ENCODE data around the gene APBA2.

Gene APBA2

DNA sequence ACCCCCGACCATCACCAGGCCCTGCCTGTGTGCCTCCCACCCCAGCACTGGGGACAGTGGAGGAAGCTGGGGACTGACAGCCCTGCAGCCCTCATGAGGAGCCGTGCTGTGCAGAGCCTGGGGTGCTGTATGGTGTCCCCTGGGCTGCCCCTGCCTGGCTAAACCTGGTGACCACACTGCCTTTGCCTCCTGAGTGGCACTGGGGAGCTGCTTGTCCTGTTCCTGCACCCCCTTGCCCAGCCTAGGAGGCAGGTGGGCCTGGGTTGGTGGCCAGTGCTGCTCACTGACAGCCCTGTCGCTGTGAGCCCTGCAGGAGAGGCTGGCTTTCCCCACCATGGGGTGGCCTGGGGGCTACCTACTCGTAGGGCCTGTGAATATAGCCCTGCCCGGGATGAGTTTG lies 224.4 kb downstream of the APBA2 start:
- no peak for DNase-seq

GRCh38 chr15:29110733-29111132 lies 225.0 kb downstream of the APBA2 start:
- no peak for DNase-seq

DNA sequence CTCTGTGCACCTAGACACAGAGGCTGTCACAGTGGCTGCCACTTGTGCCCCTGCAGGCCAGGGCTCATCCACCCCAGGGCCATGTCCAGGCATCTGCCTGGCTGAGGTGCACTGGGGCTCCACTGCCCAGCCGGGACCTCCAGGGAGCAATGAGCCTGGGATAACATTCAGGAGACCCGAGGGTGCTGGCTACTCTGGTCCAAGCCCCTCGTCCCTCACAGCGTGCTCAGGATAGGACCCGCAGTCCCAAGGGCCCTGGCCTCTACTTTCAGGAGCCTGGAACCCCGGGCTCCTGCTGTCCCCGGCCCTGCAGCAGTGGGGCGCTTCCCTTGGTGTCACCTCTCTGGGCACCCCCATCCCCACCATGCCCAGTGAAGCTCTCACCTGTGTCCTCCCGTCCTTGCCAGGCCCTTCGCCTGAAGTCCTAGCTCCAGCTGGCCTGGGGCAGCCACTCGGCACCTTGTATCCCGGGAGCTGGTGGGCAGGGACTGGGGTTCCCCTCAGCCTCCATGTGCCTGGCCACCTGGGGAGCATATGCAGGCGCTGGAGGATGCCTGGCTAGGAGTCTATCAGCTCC lies 226.0 kb downstream of the APBA2 start:
- DNase-seq: no peak

DNA sequence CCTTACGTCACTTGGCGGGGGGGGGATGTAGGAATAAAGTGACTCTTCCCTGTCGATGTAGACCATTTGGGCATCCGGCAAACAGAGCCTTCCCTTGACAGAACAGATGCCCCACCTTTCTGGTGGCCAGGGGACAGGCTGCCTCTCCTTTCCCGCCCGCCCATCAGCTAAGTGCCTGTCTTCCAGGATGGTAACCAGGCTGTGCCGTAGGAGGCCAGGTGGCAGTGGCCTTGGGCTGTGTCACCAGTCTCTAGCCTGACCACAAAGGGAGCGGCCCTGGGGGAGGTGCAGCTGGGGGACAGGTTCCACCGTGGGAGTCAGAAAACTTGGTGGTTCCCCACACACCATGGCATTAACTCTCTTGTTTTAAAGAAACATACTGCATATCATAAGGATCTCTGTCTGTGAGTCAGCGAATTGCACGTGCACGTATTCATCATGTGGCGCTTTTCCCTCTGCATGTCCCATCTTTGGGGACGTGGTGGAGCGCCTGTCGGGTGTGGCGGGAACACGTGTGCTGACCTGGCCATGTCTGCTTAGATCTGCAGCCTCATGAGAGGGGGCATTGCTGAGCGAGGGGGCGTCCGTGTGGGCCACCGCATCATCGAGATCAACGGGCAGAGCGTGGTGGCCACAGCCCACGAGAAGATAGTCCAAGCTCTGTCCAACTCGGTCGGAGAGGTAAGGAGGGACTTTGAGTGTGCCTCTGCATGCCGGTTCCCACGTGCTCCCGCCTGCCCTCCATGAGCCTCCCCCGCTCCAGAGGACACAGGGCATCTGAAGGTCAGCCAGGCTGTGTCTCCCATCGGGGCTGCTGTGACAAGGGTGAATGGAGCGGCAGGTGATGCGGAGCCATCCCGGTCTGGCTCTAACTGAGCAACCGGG lies 227.8 kb downstream of the APBA2 start:
- no peak for DNase-seq

DNA sequence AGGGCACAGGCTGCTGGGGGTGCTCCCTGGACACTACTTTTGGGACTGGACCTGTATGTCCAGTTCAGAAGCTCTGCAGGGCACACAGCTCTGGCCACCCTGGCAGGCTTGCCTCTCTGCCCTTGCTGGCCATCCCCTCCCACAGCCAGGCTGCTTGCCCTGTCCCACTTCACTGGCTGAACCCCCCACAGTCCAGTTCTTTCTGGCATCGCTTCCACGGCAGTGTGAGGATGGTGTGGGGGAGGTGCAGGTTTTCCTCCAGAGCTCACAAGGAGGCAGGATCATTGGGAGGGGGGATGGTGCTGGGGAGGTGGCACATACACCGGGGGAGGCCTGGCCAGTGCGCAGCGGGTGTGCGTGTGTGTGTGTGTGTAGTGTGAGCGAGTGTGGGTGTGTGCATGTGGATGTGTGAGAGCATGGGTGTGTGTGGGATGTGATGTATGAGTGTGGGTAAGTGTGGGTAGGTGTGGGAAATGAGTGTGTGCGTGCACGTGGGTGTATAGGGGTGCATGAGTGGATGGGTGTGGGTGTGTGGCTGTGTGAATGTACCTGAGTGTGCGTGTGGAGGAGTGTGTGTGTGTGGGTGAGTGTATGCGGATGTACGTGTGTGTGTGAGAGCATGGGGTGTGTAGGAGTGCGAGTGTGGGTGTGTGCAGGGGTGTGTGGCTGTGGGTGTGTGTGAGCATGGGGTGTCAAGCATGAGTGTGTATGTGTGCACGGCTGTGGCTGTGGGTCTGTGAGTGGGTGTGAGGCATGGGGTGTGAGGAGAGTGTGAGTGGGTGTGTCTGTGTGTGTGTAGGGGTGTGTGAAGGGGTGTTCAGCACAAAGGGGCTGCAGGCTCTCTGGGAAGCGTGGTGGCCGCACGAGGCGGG lies 228.7 kb downstream of the APBA2 start:
- no peak for DNase-seq

DNA sequence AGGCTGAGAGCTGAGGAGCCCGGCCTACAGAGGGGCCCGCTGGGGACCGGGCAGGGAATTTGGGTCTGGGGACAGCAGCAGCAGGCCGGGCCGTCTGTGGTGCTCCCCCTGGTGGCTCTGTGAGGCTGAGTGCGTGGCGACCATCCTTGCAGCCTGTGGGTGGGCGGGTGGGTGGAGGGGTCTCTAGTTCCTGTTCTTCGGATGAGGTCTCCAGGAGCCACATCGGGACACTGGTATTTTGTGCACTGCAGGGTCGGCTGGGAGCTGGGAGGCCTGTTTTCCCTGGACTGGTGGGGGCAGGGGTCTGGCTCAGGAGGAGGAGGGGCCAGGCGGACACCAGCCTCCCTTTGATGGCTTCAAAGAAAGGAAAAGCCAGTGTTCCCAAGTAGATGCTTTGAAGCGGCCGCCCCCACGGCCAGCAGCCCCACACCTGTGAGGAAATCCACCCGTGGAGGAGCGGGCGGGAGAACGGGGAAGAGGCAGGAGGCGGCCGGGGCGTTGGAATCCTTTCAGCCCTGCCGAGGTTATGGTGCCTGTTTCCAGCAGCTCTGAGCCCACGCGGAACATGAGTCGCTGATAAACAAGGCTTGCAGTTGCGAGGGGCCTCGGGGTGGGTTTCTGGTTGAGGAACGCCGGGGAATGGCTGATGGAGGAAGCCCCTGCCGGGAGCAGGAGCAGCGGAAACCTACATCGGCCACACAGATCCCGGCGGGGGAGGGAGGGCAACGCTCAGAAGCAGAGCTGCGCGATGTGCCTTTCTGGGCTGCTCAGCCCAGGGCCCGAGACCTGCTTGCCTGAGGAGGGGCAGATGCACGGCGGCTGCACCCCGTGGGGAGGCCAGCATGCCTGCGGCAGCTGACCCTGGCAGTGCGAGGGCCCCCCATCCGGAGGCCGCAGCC lies 229.6 kb downstream of the APBA2 start:
- DNase-seq: no peak

DNA sequence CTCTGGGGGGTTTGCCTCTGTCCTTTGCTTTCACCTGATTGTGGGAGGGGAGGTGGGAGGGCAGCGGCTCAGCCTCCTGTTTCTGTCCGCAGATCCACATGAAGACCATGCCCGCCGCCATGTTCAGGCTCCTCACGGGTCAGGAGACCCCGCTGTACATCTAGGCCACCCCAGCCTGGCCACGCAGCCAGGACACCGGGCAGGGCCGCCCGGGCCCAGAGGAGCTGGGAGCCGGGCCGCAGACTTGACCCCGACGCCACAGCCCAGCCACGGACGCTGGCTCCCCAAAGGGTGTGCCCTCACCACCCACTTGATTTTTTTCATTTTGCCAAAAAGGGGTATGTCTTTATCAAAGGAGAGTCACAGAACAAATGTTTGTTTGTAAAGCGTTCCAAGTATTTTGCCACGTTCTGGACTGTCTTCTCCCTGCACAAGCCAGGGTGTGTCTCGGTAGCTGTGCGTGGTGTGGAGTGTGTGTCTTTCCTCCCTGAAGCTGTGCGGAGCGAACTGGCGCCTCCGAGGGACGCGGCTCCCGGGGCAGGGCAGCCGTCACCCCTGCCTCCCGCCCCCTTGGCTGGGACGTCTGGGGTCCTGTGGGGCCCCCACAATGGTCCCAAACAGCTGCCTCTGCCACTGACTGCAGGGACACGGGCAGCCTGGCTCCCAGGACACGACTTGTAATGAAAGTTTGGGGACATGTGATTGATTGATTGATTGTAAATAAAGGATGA lies 231.4 kb downstream of the APBA2 start:
- no peak for DNase-seq

- DNase-seq: no peak
Observed at GRCh38 chr15:29117778-29118177, 232.0 kb downstream of the APBA2 start.

DNA sequence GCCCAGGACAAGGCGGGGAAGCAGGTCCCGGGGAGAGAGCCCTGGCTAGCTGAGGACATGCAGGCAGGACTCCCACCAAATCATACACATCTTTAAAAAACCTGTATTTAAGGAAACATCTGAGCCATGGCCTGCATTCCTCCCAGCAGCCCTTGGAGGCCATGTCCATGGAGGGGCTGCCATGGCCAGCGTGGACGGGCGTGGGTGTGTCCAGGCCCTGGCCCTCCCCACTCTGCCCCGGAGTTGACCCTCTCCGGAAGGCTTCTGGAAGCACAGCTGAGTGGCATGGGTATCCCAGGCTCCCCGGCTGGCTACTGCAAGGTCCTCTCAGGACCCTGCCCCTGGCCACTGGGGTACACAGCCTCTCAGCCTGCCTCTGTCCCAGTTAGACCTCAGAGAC lies 234.1 kb downstream of the APBA2 start:
- DNase-seq: no peak

DNA sequence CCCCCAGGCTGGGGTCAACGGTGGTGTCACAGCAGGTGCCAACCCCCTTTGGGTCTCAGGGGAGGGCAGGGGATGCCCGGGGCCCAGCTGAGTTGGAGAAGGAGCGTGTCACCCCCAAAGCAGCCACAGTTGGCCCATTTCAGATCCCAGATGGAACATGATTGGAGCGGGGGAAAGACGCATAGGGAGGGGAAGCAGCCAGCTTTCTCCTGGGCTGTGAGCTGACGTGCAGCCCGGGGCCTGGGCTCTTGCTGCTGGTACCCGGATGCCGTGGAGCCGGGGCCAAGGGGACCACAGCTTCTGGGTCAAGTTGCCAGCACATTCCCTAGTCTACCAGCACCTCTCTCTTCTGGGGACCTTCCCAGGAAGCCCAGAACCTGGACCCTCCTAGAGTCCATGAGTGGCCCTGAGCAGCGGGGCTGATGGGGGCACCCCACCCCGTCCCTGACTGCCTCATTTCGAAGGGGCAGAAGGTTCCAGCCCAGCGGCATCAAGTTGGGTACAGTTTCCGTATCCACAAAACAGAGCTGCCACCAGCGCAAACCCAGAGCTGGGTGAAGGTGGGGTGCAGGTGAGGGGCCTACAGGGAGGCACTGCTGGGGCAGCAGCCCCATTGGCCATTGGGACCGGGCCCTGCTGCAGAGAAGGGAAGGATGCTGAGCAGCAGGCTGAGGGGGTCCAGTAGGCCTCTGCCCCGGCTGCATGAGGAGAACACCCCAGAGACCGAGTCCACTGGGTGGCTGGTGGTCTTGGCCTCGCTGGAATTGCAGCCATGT lies 235.0 kb downstream of the APBA2 start:
- DNase-seq: no peak

- no peak for DNase-seq
Observed at GRCh38 chr15:29121369-29121656, 235.5 kb downstream of the APBA2 start.

DNA sequence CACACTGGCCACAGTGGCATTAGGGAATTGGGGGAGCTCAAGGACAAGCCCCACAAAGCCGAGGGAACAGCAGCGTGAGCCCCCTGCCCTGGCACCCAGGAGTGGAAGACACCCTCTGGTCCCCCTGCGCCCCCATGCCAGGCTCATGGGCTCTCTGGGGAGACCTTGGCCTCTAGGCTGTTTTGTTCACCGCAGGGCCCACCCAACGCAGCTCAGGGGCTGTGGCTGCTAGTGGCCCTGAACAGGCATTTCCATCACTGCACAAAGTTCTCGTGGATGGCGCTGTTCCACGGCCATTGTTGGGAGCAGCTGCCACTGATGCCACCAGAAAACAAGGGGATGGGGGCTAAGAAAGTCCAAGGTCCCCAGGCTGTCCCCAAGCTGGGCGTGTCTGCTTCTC lies 236.1 kb downstream of the APBA2 start:
- no peak for DNase-seq

GRCh38 chr15:29122506-29122905 lies 236.7 kb downstream of the APBA2 start:
- no peak for DNase-seq

- no peak for DNase-seq
Observed at GRCh38 chr15:29123171-29123570, 237.4 kb downstream of the APBA2 start.

- no peak for DNase-seq
Observed at GRCh38 chr15:29123991-29124390, 238.2 kb downstream of the APBA2 start.

DNA sequence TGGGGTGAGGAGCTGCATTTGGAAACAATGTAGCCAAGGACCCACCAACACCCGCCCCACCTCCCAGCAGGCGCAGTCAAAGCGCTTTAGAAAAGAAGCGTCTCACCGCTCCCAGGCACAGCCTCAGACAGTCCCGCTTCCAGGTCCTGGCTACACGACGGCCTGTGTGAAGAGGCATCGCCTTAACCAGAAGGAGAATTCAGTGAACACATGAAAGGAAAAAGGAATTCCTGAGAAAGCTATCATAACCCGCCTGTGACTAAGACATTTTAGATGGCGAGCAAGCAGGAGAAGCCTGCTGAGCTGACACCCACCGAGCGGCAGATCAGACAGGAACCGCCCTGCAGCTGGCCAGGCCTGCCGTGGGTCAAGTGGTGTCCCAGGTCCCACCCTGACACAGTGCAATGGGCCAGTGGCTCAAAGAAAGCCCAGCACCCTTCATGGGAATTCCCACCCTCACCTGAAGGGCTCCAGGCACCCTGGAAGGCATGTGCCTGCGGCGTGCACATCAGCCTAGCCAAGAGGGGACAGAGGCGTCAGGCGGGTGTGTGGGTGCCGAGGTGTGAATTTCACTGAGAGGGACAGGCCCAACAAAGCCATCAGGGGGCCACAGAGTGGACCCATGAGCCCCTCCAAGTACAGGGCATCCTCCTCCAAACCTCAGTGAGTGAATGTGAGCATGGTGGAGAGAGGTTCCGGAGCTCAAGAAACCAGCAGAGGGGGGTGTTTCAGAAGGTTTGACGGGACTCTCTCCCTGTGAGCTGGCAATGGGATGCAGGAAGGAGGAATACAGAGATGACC lies 239.0 kb downstream of the APBA2 start:
- DNase-seq: no peak

DNA sequence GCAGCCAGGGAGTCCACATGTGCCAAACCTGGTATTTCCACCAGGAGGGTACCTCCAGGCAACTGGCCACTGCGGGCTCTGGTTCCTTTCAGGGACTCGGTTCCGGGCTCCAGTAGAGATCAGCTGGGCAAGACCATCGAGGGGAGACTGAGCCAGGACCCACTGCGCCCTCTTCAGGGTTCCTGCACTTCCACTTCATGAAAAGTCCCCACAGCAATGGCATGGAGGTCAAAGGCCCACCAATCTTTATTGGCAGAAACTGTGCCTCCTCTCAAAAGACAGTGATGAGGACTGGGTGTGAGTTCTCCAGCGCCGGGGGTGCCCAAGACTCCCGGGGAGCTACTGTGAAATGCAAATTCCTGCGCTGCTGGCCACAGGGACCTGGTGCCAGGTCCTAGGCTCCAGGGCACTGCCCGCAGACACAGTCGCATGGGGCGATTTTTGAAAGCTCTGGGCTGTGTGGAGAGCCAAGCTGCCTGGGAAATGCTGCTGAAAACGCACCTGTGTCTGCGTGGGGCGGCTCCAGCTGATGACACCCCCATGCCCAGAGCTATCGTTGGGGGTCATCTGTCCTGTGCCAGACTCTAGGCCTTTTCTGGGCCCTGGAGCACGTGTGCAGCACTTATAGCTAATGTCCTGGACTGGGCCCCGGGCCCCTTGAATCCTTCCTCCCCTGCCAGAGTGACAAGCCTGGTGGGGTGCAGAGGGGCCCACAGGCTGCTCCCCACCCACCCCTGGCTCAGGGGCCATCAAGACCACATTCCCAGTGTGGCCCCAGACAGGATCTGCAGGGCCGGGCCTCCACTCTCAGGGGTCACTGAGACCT lies 239.8 kb downstream of the APBA2 start:
- no peak for DNase-seq

DNA sequence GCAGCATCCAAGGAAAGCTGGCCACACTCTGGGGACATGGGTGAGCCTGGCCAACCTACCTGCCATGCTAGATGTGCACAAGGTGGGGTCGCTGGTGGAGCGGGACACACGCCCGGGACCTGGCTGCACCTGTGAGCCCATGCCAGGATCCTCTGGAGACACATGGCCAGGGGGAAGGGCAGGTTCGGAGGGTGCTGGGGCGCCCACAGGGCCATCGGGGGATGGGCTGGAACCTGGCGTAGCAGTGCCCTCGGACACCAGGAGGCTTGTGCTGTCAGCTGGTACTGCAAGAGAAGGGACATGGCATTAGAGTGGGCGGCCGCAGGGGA lies 240.4 kb downstream of the APBA2 start:
- DNase-seq: no peak

- no peak for DNase-seq
Observed at GRCh38 chr15:29126821-29127461, 241.2 kb downstream of the APBA2 start.
